HEK293 (cell line): ENCODE data around the gene WTAP.

Experiments
- CTCF ChIA-PET: fragments of 350-600 bp; formaldehyde crosslinking; extraction: SDS; loops from one replicate; lab custom pipeline; 2021; ENCODE audit warnings: antibody characterized with exemption; lab: Yijun Ruan, JAX
- POLR2A ChIA-PET: fragments of 300-600 bp; formaldehyde crosslinking; extraction: SDS; loops from one replicate; lab custom pipeline; 2020; ENCODE audit warnings: antibody characterized with exemption, inconsistent platforms; lab: Yijun Ruan, JAX
- H3K27ac ChIP-seq: fragments of 200-500 bp; sonication (Bioruptor generic); 2 replicates; pipeline ENCODE4 v1.5.1; 2014; ENCODE audit warnings: low read depth, low read length, control low read depth, inconsistent platforms; ENCODE audit errors: extremely low read depth
- H3K36me3 ChIP-seq, 2 experiments: fragments of 200-500 bp in 1 of 2; sonication (Bioruptor generic) in 1 of 2; 1 replicate in 1 of 2; 2 replicates in 1 of 2; pipeline ENCODE4 v1.5.1; 2014 to 2017; ENCODE audit warnings: inconsistent platforms in 2 of 2, low read length in 2 of 2; ENCODE audit not compliant: control insufficient read depth in 2 of 2, insufficient read depth in 1 of 2
- H3K4me1 ChIP-seq: fragments of 200-500 bp; sonication (Bioruptor generic); 2 replicates; pipeline ENCODE4 v1.5.1; 2014; ENCODE audit warnings: mild to moderate bottlenecking, low read length, inconsistent platforms; ENCODE audit not compliant: control insufficient read depth, insufficient read depth
- H3K4me3 ChIP-seq: 2 replicates; pipeline ENCODE4 v1.5.1; 2011; ENCODE audit warnings: low read depth, mild to moderate bottlenecking, control low read depth, low read length, moderate library complexity
- H3K9me3 ChIP-seq: fragments of 200-500 bp; sonication (Bioruptor generic); 2 replicates; pipeline ENCODE4 v1.5.1; 2014; ENCODE audit warnings: low read depth, low read length, inconsistent platforms; ENCODE audit not compliant: control insufficient read depth, insufficient read depth
- GFI1B ChIP-seq: fragments of 450-650 bp; formaldehyde crosslinking; IDR thresholded peaks from 2 replicates; pipeline ENCODE4 v1.5.1; 2016; ENCODE audit warnings: missing biosample characterization, missing genetic modification characterization
- HOXD13 ChIP-seq: sonication (generic); formaldehyde crosslinking; IDR thresholded peaks from 2 replicates; pipeline ENCODE4 v1.8.0; 2022; ENCODE audit warnings: missing genetic modification reagents, borderline replicate concordance
- IKZF3 ChIP-seq: fragments of 450-650 bp; IDR thresholded peaks from 2 replicates; pipeline ENCODE4 v1.5.0; 2018; ENCODE audit warnings: missing biosample characterization, mild to moderate bottlenecking, missing genetic modification characterization, moderate library complexity
- KLF16 ChIP-seq: fragments of 450-650 bp; formaldehyde crosslinking; IDR thresholded peaks from 2 replicates; pipeline ENCODE4 v1.5.1; 2017; ENCODE audit warnings: missing biosample characterization, missing genetic modification characterization
- KLF7 ChIP-seq: fragments of 450-650 bp; formaldehyde crosslinking; IDR thresholded peaks from 2 replicates; pipeline ENCODE4 v1.5.1; 2016; ENCODE audit warnings: missing biosample characterization, missing genetic modification characterization, borderline replicate concordance
- OVOL3 ChIP-seq: fragments of 450-650 bp; formaldehyde crosslinking; IDR thresholded peaks from 2 replicates; pipeline ENCODE4 v1.5.1; 2016; ENCODE audit warnings: missing biosample characterization, missing genetic modification characterization
- PRDM6 ChIP-seq: fragments of 450-650 bp; formaldehyde crosslinking; IDR thresholded peaks from 2 replicates; pipeline ENCODE4 v1.5.1; 2017; ENCODE audit warnings: missing biosample characterization, missing genetic modification characterization
- SP7 ChIP-seq: fragments of 450-650 bp; formaldehyde crosslinking; IDR thresholded peaks from 2 replicates; pipeline ENCODE4 v1.5.1; 2016; ENCODE audit warnings: missing biosample characterization, missing genetic modification characterization
- ZBTB44 ChIP-seq: fragments of 450-650 bp; IDR thresholded peaks from 2 replicates; pipeline ENCODE4 v1.5.1; 2018; ENCODE audit warnings: missing biosample characterization, mild to moderate bottlenecking, missing genetic modification characterization
- ZBTB6 ChIP-seq: fragments of 450-650 bp; formaldehyde crosslinking; IDR thresholded peaks from 2 replicates; pipeline ENCODE4 v1.5.1; 2017; ENCODE audit warnings: missing biosample characterization, missing genetic modification characterization
- ZFP37 ChIP-seq: fragments of 450-650 bp; formaldehyde crosslinking; IDR thresholded peaks from 2 replicates; pipeline ENCODE4 v1.5.1; 2016; ENCODE audit warnings: missing biosample characterization, missing genetic modification characterization
- ZNF2 ChIP-seq: fragments of 450-650 bp; formaldehyde crosslinking; IDR thresholded peaks from 2 replicates; pipeline ENCODE4 v1.5.1; 2016; ENCODE audit warnings: missing biosample characterization, missing genetic modification characterization
- ZNF391 ChIP-seq: fragments of 450-650 bp; formaldehyde crosslinking; IDR thresholded peaks from 2 replicates; pipeline ENCODE4 v1.5.1; 2016; ENCODE audit warnings: low read depth, missing biosample characterization, missing genetic modification characterization, borderline replicate concordance
- ZNF423 ChIP-seq: fragments of 450-650 bp; formaldehyde crosslinking; IDR thresholded peaks from 2 replicates; pipeline ENCODE4 v1.5.1; 2016; ENCODE audit warnings: missing biosample characterization, missing genetic modification characterization
- ZNF433 ChIP-seq: fragments of 450-650 bp; formaldehyde crosslinking; IDR thresholded peaks from 2 replicates; pipeline ENCODE4 v1.5.1; 2016; ENCODE audit warnings: missing biosample characterization, missing genetic modification characterization, low read depth
- ZNF449 ChIP-seq: fragments of 450-650 bp; formaldehyde crosslinking; IDR thresholded peaks from 2 replicates; pipeline ENCODE4 v1.5.1; 2017; ENCODE audit warnings: missing biosample characterization, mild to moderate bottlenecking, missing genetic modification characterization, moderate library complexity
- ZNF530 ChIP-seq: fragments of 450-650 bp; formaldehyde crosslinking; IDR thresholded peaks from 2 replicates; pipeline ENCODE4 v1.5.1; 2016; ENCODE audit warnings: low read depth, missing biosample characterization, missing genetic modification characterization
- ZNF600 ChIP-seq: fragments of 450-650 bp; formaldehyde crosslinking; IDR thresholded peaks from 2 replicates; pipeline ENCODE4 v1.5.1; 2016; ENCODE audit warnings: missing biosample characterization, missing genetic modification characterization
- ZNF626 ChIP-seq: fragments of 450-650 bp; sonication (Bioruptor Pico); formaldehyde crosslinking; IDR thresholded peaks from 2 replicates; pipeline ENCODE4 v1.5.1; 2018; ENCODE audit warnings: missing biosample characterization, missing genetic modification characterization, inconsistent platforms
- ZNF629 ChIP-seq: fragments of 450-650 bp; formaldehyde crosslinking; IDR thresholded peaks from 2 replicates; pipeline ENCODE4 v1.5.1; 2017; ENCODE audit warnings: missing biosample characterization, missing genetic modification characterization
- ZNF658 ChIP-seq: fragments of 450-650 bp; formaldehyde crosslinking; IDR thresholded peaks from 2 replicates; pipeline ENCODE4; 2016; ENCODE audit warnings: missing biosample characterization, missing genetic modification characterization
- ZNF707 ChIP-seq: fragments of 450-650 bp; formaldehyde crosslinking; IDR thresholded peaks from 2 replicates; pipeline ENCODE4 v1.5.1; 2016; ENCODE audit warnings: missing biosample characterization, missing genetic modification characterization
- ZNF777 ChIP-seq: fragments of 450-650 bp; formaldehyde crosslinking; IDR thresholded peaks from 2 replicates; pipeline ENCODE4 v1.5.1; 2017; ENCODE audit warnings: missing biosample characterization, missing genetic modification characterization, borderline replicate concordance
- ZNF791 ChIP-seq: fragments of 450-650 bp; formaldehyde crosslinking; IDR thresholded peaks from 2 replicates; pipeline ENCODE4 v1.5.1; 2016; ENCODE audit warnings: missing biosample characterization, missing genetic modification characterization
- ZSCAN4 ChIP-seq: fragments of 450-650 bp; formaldehyde crosslinking; IDR thresholded peaks from 2 replicates; pipeline ENCODE4 v1.5.1; 2017; ENCODE audit warnings: missing biosample characterization, missing genetic modification characterization
- ZXDB ChIP-seq: fragments of 450-650 bp; formaldehyde crosslinking; IDR thresholded peaks from 2 replicates; pipeline ENCODE4 v1.5.1; 2016; ENCODE audit warnings: missing biosample characterization, missing genetic modification characterization

Gene WTAP

GRCh38 chr6:159758031-159759001 lies 31.0 kb downstream of the WTAP start (continued):
- TF ChIP-seq ZBTB6 (0 out of 2 replicates have a peak, but pooled peaks have one; percentile 34), HOXD13 (CRISPR knock-in tag) (no peak), ZNF658 (tag by site-specific recombination) (no peak), ZNF777 (tag by site-specific recombination) (no peak)
- TF ChIP-seq, all 188 proteins: peak for 4

GRCh38 chr6:159759645-159760044 lies 32.3 kb downstream of the WTAP start:
- Histone ChIP-seq H3K9me3 (no peaks in the 10 kb centered on the region), H3K4me3 (no peak overlapping the region), H3K27ac (no peak overlapping the region), H3K4me1 (no peaks in the 10 kb centered on the region), H3K36me3 (peaks cover 12 to 60% of the 10 kb centered on the region in 2 experiments)
- ChIA-PET POLR2A (interaction anchor here (1.3 to 6.3 kb wide), 3 partner anchors 30 to 66 kb away, joined by 3 to 88 read pairs (median 68); partner anchors contain the start of genes MRPL18, SOD2, TCP1 and WTAP), CTCF (interaction anchor here (0.8 kb wide), 1 partner anchor 39 kb away, joined by 3 read pairs; no protein-coding TSS in a partner anchor)
- TF ChIP-seq ZSCAN4 (no peak), ZXDB (tag by site-specific recombination) (0 out of 2 replicates have a peak, but pooled peaks have one; percentile 27), OVOL3 (no peak), PRDM6 (peak; percentile 51; the same call in 1 of the 2 replicates), ZFP37 (tag by site-specific recombination) (no peak), SP7 (tag by site-specific recombination) (peak; percentile 91), ZNF449 (no peak), ZNF600 (tag by site-specific recombination) (peak; percentile 63; the same call in 1 of the 2 replicates), ZBTB44 (peak; percentile 76), ZNF626 (tag by site-specific recombination) (no peak), ZNF530 (tag by site-specific recombination) (no peak), ZNF391 (tag by site-specific recombination) (no peak), ZNF433 (tag by site-specific recombination) (no peak), ZNF2 (tag by site-specific recombination) (0 out of 2 replicates have a peak, but pooled peaks have one; percentile 20), IKZF3 (tag by site-specific recombination) (0 out of 2 replicates have a peak, but pooled peaks have one; percentile 24), ZNF423 (no peak), KLF16 (tag by site-specific recombination) (no peak), ZNF791 (tag by site-specific recombination) (no peak), KLF7 (no peak), ZNF707 (tag by site-specific recombination) (no peak), ZBTB6 (peak; percentile 98), ZNF629 (0 out of 2 replicates have a peak, but pooled peaks have one; percentile 32), GFI1B (tag by site-specific recombination) (no peak)
